Activated CD8-positive, alpha-beta memory T cell treated with anti-CD3 and anti-CD28 coated beads, Interleukin-2, amount 10 ng/mL, durations not matched to agents 7 days and 5 days (primary cell): ENCODE measurements around the gene RPL29. TPM values are rescaled to one million over a fixed set of nuclear protein-coding genes. Genes with fewer than 3 reads are reported as not detected.

Experiments used
- ATAC-seq: fragments of 150-1000 bp; cut with Tn5 transposase; one replicate; pipeline ENCODE4 v1.10.0; 2021; ENCODE audit warnings: moderate library complexity
- CTCF ChIA-PET: fragments of 350-600 bp; sonication (Branson Sonifier 250); formaldehyde crosslinking; loops from one replicate; lab custom pipeline; 2021; ENCODE audit warnings: antibody characterized with exemption; lab: Charles Lee
- DNase-seq: peaks from one replicate; pipeline ENCODE4 v3.0.0-alpha.2; 2020
- H3K27ac Mint-ChIP-seq: one replicate; pipeline ENCODE4 v1.8.0; 2021; ENCODE audit warnings: mild to moderate bottlenecking, mixed read lengths
- H3K27me3 Mint-ChIP-seq: one replicate; pipeline ENCODE4 v1.8.0; 2021; ENCODE audit warnings: mixed read lengths
- H3K36me3 Mint-ChIP-seq: one replicate; pipeline ENCODE4 v1.8.0; 2021; ENCODE audit warnings: mild to moderate bottlenecking, mixed read lengths
- H3K4me1 Mint-ChIP-seq: one replicate; pipeline ENCODE4 v1.8.0; 2021; ENCODE audit warnings: mixed read lengths
- H3K4me3 Mint-ChIP-seq: one replicate; pipeline ENCODE4 v1.8.0; 2021; ENCODE audit warnings: mild to moderate bottlenecking, moderate library complexity, mixed read lengths
- H3K9me3 Mint-ChIP-seq: one replicate; pipeline ENCODE4 v1.8.0; 2022; ENCODE audit warnings: low read depth, mixed read lengths
- total RNA-seq, 2 experiments: library from RNA; stranded (reverse); gene quantifications; one replicate each; pipeline ENCODE4 v1.2.3, GENCODE V29; 2021

The RPL29 gene
- total RNA-seq, 2 experiments from 2014 or later = 1,042 to 1,060 TPM

DNA sequence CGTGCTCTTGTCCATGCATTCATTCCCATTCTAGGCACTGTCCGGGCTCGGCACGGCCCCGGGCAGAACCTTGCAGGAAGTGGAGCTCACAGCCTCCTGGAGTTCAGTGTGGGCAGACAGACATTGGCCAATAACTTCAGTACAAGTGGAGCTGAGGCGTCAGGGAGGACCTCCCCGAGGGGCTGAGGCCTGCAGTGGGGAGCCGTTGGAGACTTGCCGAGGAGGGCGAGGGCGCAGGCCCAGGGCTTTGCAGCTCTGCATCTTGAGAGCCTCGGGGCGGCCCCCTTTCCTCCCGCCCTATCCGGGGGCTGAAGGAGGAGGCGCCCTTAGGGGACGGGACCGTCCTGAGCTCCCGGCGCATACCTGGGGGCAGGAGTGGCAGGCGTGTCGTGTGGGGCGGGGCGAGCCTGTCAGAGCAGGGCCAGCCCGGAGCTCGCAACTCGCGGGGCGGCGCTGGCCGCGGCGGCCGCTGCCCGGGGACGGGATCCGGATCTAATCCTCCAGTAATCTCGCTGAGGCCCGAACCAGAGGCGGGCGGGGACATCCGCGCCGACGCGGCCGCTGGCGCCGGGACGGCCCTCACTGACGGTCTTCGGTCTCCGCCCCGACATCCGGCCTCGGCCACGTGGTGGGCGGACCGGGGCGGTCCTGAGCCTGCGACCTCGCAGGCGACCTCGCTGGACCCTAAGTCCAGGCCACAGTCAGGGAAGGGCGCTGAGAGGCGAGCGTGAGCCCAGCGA is 12.7 kb downstream of the RPL29 start, which contains the start of gene ACY1:
TSS of gene ACY1 (plus strand) at position 698 of the 740 bp plus-strand sequence. CDS start 530 bp downstream, outside the sequence.
- ATAC-seq = peak; percentile 85
- CTCF ChIA-PET = interaction anchor here (0.8 to 4.1 kb wide), 20 partner anchors 9 to 1062 kb away, joined by 3 to 70 read pairs (median 4); partner anchors contain the start of genes ABHD14A, ABHD14B, DUSP7 and GLYCTK
- peak within 1 kb of the TSS; percentile 88 for H3K27ac Mint-ChIP-seq
- H3K27me3 Mint-ChIP-seq = no peaks in the 10 kb centered on the region
- peak within 1 kb of the TSS; percentile 98 for H3K4me3 Mint-ChIP-seq
- H3K9me3 Mint-ChIP-seq = no peaks in the 10 kb centered on the region
- H3K36me3 Mint-ChIP-seq = peaks cover 3% of the 10 kb centered on the region
- DNase-seq = peak; percentile 83
- H3K4me1 Mint-ChIP-seq = peaks cover 29% of the 10 kb centered on the region

DNA sequence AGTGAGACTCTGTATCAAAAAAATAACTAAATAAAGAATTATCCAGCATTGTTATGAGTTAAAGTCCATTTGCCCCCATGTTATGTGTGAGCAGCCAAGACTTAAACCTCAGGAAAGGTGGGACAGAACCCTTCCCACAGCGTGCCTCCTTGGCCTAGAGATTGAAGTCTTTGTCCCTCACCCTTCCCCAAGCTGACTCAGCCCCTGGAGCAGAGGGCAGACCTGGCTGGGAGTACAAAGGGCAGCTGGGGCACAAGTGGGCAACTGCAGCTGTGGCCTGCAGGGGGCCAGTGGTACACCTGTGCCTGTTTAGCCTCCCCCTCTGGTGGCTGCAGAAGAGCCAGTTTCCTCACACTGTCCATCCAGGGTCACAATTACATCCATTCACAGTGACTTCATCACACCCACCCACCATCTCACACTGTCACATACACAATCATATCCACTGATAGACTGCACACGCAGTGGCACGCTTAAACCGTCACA is 13.3 kb downstream of the RPL29 start:
- DNase-seq (peak; percentile 62), ATAC-seq (peak; percentile 38)
- no peaks in the 10 kb centered on the region for H3K27me3 Mint-ChIP-seq
- peaks cover 30% of the 10 kb centered on the region for H3K4me1 Mint-ChIP-seq
- peak overlapping the region; percentile 88 for H3K27ac Mint-ChIP-seq
- peak overlapping the region; percentile 98 for H3K4me3 Mint-ChIP-seq
- peaks cover 3% of the 10 kb centered on the region for H3K36me3 Mint-ChIP-seq
- CTCF ChIA-PET = interaction anchor here (0.8 to 4.1 kb wide), 19 partner anchors 9 to 1062 kb away, joined by 3 to 70 read pairs (median 4); partner anchors contain the start of genes ABHD14A, ABHD14B, DUSP7 and GPR62
- no peaks in the 10 kb centered on the region for H3K9me3 Mint-ChIP-seq

DNA sequence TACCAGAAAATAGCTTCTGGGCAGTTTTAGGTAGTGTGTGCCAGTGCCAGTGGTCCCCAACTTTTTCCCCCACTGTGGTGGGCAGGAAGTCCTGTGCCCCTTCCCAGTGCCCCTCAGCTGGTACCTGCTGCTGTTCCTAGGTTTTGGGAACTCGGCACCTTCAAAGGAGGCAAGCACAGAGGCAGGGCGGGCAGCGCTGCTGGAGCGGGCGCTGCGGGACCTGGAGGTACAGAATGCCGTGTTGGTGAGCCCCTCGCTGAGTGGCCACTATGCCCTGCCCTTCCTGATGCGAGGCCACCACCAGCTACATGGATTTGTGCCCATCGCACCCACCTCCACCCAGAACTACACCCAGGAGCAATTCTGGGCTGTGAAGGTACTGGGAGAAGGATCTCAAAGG is 15.4 kb downstream of the RPL29 start:
- peaks cover 44% of the 10 kb centered on the region for H3K4me1 Mint-ChIP-seq
- no peaks in the 10 kb centered on the region for H3K27me3 Mint-ChIP-seq
- H3K27ac Mint-ChIP-seq = no peak overlapping the region
- no peak overlapping the region for H3K4me3 Mint-ChIP-seq
- H3K9me3 Mint-ChIP-seq = no peaks in the 10 kb centered on the region
- DNase-seq (no peak), ATAC-seq (no peak)
- peaks cover 3% of the 10 kb centered on the region for H3K36me3 Mint-ChIP-seq
- CTCF ChIA-PET = interaction anchor here (0.9 kb wide), 1 partner anchor 39 kb away, joined by 3 read pairs; the partner anchor contains the start of gene RRP9

DNA sequence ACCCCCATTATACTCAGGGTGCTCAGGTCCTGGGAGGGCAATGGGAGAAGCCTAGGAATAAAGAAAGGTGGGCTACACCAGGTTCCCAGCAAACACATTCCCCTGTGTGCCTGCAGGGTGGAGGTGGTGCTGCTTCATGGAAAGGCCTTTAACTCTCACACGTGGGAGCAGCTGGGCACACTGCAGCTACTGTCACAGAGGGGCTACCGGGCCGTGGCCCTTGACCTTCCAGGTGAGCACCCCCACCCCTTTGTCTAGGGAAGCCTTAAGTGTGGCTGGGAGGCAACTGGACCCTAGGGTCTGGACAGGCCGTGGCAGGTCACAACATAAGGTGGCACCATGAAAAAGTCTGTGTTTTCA is 17.6 kb downstream of the RPL29 start:
- Mint-ChIP-seq H3K27me3 (no peaks in the 10 kb centered on the region), H3K36me3 (peaks cover 3% of the 10 kb centered on the region), H3K27ac (no peak overlapping the region), H3K9me3 (no peaks in the 10 kb centered on the region), H3K4me3 (no peak overlapping the region), H3K4me1 (peaks cover 42% of the 10 kb centered on the region)
- no peak for DNase-seq
- CTCF ChIA-PET = interaction anchor here (1.4 kb wide), 1 partner anchor 23 kb away, joined by 3 read pairs; no protein-coding TSS in a partner anchor
- ATAC-seq = no peak

DNA sequence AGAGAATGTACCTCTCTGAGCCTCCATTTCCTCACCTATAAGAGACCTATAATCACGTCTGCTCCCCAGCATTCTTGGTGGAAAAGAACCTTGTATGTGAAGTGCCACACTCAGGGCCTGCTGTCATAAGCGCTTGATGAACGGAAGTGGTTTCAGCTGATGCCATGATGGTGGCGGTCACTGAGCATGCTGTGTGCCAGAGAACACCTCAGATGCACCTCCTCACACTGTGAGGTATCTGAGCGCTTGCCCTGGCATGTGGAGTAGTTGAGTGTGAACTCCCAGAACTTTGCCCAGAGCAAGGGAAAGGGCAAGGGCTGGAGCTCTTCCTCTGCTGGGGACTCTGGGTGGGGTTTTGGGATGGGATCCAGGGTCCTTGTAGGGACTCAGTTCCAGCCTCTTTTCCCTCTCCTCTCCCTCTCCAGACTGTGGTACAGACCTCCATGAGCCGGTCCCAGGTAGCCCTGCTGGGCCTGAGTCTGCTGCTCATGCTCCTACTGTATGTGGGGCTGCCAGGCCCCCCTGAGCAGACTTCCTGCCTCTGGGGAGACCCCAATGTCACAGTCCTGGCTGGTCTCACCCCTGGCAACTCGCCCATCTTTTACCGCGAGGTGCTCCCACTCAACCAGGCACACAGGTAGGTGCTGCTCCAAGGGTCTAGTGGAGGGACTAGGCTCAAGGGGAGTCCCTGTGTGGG is 18.1 kb downstream of the RPL29 start:
- Mint-ChIP-seq H3K4me1 (peaks cover 40% of the 10 kb centered on the region), H3K4me3 (no peak overlapping the region), H3K27ac (peak overlapping the region; percentile 61), H3K27me3 (no peaks in the 10 kb centered on the region), H3K36me3 (peaks cover 3% of the 10 kb centered on the region), H3K9me3 (no peaks in the 10 kb centered on the region)
- DNase-seq (peak; percentile 63), ATAC-seq (no peak)
- CTCF ChIA-PET = interaction anchor here (0.8 to 1.4 kb wide), 3 partner anchors 24 to 145 kb away, joined by 3 to 4 read pairs (median 3); partner anchors contain the start of gene RRP9

DNA sequence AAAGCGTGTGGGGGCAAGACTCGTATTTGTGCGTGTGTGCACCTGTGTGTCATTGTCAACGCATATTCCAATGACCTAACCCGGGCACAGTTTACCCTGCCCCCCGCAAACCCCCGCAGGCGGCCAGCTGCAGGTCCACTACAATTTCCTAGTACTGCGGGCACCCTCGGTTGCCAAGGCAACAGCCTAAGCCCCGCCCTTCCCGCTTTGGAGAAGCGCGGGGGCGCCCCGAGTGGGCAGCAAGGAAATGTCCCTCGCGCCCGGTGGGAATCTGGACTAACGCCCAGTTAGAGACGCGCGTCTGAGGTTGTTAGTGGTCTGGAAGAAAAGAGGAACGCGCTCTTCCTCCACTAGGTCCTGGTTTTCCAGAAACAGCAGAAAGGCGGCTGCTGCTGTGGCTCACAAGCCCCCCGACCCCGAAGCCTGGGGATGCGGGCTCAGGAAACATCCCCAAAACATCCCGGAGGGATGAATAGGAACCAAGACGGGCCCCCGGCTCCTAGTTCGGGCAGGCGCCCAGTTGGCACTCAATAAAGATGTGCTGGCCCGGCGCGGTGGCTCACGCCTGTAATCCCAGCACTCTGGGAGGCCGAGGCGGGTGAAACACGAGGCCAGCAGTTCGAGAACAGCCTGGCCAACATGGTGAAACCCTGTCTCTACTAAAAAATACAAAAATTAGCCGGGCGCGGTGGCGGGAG is 19.7 kb downstream of the RPL29 start:
- Mint-ChIP-seq H3K4me3 (peak overlapping the region; percentile 79), H3K27ac (no peak overlapping the region), H3K4me1 (peaks cover 34% of the 10 kb centered on the region), H3K9me3 (no peaks in the 10 kb centered on the region), H3K27me3 (no peaks in the 10 kb centered on the region), H3K36me3 (no peaks in the 10 kb centered on the region)
- CTCF ChIA-PET = interaction anchor here (1.1 to 4.8 kb wide), 2 partner anchors 8 to 34 kb away, joined by 4 to 65 read pairs; partner anchors contain the start of genes PARP3 and RRP9
- peak; percentile 66 for DNase-seq
- ATAC-seq = no peak

DNA sequence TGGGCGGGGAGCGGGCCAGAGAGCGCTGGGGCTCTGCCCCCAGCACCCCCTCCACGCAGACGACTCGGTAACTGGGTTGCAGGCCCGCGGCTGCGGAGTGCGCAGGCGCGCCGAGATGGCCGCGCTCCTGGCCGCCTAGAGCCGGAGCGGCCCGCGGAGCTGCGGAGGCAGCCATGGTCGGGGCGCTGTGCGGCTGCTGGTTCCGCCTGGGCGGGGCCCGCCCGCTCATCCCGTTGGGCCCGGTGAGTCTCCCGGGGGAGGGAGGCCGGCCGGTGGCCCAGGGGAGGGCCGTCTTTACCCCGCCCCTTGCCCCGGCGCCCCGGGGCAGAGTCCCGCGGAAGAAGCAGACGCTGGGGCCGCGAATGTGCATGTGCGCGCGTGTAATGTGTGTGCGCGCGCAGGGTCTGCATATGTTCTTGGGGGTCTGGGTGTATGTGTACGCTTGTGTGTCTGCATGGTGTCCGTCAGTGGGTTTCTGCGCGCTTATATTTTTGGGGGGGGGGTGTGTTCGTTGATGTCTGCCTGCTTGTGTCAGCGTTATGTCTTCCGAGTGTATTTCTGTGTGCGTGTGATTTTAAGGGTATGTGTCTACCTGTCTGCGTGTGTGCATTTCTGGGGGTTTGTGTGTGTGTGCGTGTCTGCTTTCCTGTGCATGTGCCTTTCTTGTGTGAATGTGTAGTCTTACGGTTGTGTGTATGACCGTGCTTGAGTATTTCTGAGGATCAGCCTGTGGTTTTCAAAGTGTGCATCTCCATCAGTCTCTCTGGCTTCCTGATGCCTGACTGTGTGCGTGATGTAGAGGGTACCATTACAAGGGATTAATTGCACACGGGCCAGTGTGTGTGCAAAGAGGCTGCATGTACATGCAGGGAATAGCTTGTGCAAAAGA is 20.5 kb downstream of the RPL29 start, which contains the start of gene ABHD14A:
TSS of gene ABHD14A (plus strand) at position 102 of the 889 bp plus-strand sequence. CDS start at position 174, 72 bp downstream.
- DNase-seq (peak; percentile 77), ATAC-seq (peak; percentile 83)
- Mint-ChIP-seq H3K27ac (peak within 1 kb of the TSS; percentile 92), H3K36me3 (no peaks in the 10 kb centered on the region), H3K4me3 (peak within 1 kb of the TSS; percentile 98), H3K9me3 (no peaks in the 10 kb centered on the region), H3K27me3 (no peaks in the 10 kb centered on the region), H3K4me1 (peaks cover 30% of the 10 kb centered on the region)
- CTCF ChIA-PET = interaction anchor here (0.7 to 4.8 kb wide), 9 partner anchors 8 to 180 kb away, joined by 5 to 70 read pairs (median 15); partner anchors contain the start of genes ACY1, DUSP7, PARP3 and POC1A

DNA sequence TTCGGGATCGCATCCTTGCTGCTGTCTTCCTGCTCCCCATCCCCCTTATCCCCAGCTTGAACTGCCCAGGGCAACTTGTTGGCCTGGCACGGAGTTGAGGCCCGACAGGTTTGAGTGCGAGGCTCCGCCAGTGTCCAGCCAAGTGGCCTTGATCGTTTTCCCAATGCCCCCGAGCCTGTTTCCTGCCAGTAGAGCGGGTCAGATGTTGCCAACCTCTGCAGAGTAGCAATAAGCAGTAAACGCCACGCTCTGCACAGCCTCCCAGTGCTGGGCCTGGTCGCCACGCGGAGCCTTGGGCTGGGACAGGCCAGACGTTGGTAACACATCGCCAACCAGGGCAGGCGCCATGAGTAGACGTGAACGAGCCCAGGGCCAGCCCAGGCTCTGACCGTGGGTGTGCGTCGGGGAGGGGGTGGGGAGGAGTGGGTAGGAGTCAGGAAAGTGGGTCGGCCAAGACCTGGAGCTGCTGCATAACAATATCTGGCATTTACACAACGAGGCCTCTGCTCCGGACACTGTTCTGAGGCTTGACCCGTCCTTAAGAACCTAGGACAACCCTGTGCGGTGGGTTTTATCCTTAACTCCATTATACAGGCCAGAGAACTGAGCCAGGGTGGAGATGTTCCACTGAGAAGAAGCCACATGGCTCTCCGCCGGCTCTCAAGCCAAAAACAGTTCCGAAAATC is 21.3 kb downstream of the RPL29 start:
- peak overlapping the region; percentile 98 for H3K4me3 Mint-ChIP-seq
- H3K9me3 Mint-ChIP-seq = no peaks in the 10 kb centered on the region
- peaks cover 30% of the 10 kb centered on the region for H3K4me1 Mint-ChIP-seq
- H3K27ac Mint-ChIP-seq = peak overlapping the region; percentile 92
- no peak for DNase-seq
- ATAC-seq = peak; percentile 24
- H3K27me3 Mint-ChIP-seq = no peaks in the 10 kb centered on the region
- CTCF ChIA-PET = interaction anchor here (0.7 to 4.8 kb wide), 25 partner anchors 9 to 585 kb away, joined by 3 to 70 read pairs (median 6); partner anchors contain the start of genes ACY1, DCAF1, DUSP7 and GPR62
- no peaks in the 10 kb centered on the region for H3K36me3 Mint-ChIP-seq

DNA sequence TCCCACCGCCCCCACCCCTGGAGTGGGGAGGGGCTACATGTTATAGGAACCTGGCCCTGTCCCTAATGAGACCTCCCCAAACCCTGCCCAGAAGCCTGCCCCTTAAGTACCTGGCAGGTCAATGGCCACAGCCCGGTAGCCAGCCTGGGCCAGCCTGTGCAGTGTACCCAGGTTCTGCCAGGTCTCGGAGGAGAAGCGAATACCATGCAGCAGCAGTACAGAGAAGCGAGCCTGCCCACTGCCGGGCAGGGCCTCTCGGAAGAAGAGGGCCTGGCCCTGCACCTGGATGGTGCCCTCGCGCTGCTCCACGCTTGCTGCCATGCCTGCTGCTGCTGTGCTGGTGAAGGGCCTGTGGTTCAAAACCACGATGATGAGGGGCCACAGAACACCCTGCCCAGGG is 24.3 kb downstream of the RPL29 start:
- Mint-ChIP-seq H3K27ac (no peak overlapping the region), H3K27me3 (no peaks in the 10 kb centered on the region), H3K4me1 (peaks cover 29% of the 10 kb centered on the region), H3K9me3 (no peaks in the 10 kb centered on the region), H3K4me3 (no peak overlapping the region), H3K36me3 (no peaks in the 10 kb centered on the region)
- DNase-seq (no peak), ATAC-seq (no peak)
- CTCF ChIA-PET = interaction anchor here (0.8 to 4.8 kb wide), 3 partner anchors 9 to 29 kb away, joined by 4 to 70 read pairs (median 65); partner anchors contain the start of genes ACY1, PARP3 and RRP9

DNA sequence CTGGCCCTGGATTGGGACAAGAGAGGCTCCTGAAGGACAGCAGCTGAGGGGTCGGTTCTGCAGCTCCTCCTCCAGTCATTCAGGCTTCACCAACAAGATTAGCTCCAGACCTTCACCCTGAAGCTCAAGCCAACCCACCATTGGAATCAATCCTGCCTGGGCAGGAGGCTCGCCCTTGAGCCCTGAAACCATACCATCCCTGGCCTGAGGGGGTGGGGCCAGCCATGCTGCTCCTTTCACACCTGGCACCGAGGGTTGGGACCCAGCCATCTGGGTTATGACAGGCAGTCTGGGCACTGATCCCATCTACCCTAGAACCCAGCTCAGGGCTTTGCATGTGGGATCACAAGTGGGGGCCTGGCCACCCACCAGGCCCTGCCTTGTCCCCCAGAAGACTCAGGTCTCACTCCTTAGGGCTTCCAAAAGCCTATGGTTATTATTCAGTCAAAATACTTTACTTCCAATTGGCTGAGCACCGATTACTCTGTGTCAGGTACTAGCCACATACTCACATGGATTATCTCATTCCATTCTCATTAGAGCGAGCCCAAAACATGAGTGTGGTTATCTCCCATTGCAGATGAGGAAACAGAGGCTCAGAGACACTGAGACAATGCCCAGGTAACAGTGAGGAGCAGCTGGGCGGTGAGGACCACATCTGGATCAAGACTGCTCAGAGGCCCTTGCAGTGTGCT is 24.9 kb downstream of the RPL29 start:
- CTCF ChIA-PET = interaction anchor here (0.9 to 4.8 kb wide), 3 partner anchors 28 to 85 kb away, joined by 3 to 26 read pairs (median 3); partner anchors contain the start of genes PARP3 and RRP9
- no peak for DNase-seq
- no peak overlapping the region for H3K4me3 Mint-ChIP-seq
- no peaks in the 10 kb centered on the region for H3K36me3 Mint-ChIP-seq
- H3K4me1 Mint-ChIP-seq = peaks cover 28% of the 10 kb centered on the region
- H3K27ac Mint-ChIP-seq = peak overlapping the region; percentile 57
- no peak for ATAC-seq
- H3K9me3 Mint-ChIP-seq = no peaks in the 10 kb centered on the region
- H3K27me3 Mint-ChIP-seq = no peaks in the 10 kb centered on the region

DNA sequence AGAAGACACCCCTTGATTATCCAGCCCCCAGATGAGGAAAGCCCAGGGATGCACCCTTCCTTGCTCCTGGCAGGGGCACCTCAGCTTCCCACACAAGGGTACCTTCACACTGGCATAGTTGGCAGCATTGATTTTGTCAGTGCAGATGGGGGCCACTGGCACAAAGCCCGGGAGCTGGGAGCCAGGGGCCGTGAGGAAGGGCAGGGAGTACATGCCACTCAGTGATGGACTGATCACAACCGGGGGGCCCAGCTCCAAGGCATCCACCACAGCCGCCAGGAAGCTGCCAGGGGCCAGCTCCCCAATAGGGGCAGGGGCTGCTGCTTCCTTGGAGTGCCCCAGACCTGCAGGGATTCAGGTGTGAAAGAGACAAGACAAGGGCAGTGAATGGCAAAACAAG is 25.9 kb downstream of the RPL29 start:
- CTCF ChIA-PET = interaction anchor here (0.9 to 4.8 kb wide), 8 partner anchors 9 to 369 kb away, joined by 3 to 26 read pairs (median 3); partner anchors contain the start of genes ACY1, PARP3, RPL29 and RRP9
- no peak overlapping the region for H3K4me3 Mint-ChIP-seq
- H3K27ac Mint-ChIP-seq = peak overlapping the region; percentile 57

More for the DNA sequence above, 25.9 kb downstream of the RPL29 start:
- no peak for ATAC-seq
- H3K36me3 Mint-ChIP-seq = no peaks in the 10 kb centered on the region
- no peak for DNase-seq
- peaks cover 5% of the 10 kb centered on the region for H3K27me3 Mint-ChIP-seq
- H3K9me3 Mint-ChIP-seq = no peaks in the 10 kb centered on the region
- H3K4me1 Mint-ChIP-seq = peaks cover 22% of the 10 kb centered on the region
